Measurements from ENCODE around the gene TUFT1.

DNA sequence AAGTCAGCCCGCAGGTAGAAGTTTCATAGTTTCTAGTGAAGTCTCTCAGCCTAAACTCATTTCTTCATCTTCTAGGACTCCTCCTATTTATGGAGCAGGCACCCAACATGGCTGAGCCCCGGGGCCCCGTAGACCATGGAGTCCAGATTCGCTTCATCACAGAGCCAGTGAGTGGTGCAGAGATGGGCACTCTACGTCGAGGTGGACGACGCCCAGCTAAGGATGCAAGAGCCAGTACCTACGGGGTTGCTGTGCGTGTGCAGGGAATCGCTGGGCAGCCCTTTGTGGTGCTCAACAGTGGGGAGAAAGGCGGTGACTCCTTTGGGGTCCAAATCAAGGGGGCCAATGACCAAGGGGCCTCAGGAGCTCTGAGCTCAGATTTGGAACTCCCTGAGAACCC is 21.7 kb upstream of the TUFT1 start:
- TF ChIP-seq, protein P1, sequence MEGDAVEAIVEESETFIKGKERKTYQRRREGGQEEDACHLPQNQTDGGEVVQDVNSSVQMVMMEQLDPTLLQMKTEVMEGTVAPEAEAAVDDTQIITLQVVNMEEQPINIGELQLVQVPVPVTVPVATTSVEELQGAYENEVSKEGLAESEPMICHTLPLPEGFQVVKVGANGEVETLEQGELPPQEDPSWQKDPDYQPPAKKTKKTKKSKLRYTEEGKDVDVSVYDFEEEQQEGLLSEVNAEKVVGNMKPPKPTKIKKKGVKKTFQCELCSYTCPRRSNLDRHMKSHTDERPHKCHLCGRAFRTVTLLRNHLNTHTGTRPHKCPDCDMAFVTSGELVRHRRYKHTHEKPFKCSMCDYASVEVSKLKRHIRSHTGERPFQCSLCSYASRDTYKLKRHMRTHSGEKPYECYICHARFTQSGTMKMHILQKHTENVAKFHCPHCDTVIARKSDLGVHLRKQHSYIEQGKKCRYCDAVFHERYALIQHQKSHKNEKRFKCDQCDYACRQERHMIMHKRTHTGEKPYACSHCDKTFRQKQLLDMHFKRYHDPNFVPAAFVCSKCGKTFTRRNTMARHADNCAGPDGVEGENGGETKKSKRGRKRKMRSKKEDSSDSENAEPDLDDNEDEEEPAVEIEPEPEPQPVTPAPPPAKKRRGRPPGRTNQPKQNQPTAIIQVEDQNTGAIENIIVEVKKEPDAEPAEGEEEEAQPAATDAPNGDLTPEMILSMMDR (IDR thresholded peaks at IDR 0.05) = no peak
- no peak for TF ChIP-seq POLR2A (IDR thresholded peaks at IDR 0.05)

Data from heart left ventricle (tissue), 13 donors.